Gastroesophageal sphincter (tissue), 4 donors: ENCODE measurements around the gene C5orf15. TPM values are rescaled to one million over a fixed set of nuclear protein-coding genes. Genes with fewer than 3 reads are reported as not detected.

Experiments
- ATAC-seq: fragments of 150-250 bp; one replicate; pipeline ENCODE4 v1.9.1; 2016; ENCODE audit warnings: mild to moderate bottlenecking, moderate library complexity
- H3K27ac ChIP-seq, 4 donors: fragments of 200-600 bp; sonication (generic) in 3 of 4; 1 replicate in 3 of 4; 2 replicates in 1 of 4; pipeline ENCODE4 v1.5.1; 2016 to 2019
- H3K27me3 ChIP-seq: fragments of 200-600 bp; sonication (generic); one replicate; pipeline ENCODE4 v1.5.1; 2019
- H3K36me3 ChIP-seq, 2 donors: fragments of 200-600 bp; sonication (generic); one replicate each; pipeline ENCODE4 v1.5.1; 2019; ENCODE audit warnings: control low read depth in 1 of 2
- H3K4me1 ChIP-seq, 3 donors: fragments of 200-600 bp; sonication (generic); 1 replicate in 2 of 3; 2 replicates in 1 of 3; pipeline ENCODE4 v1.5.1; 2016 to 2019; ENCODE audit warnings: control low read depth in 2 of 3
- H3K4me3 ChIP-seq, 2 donors: fragments of 200-600 bp; sonication (generic); one replicate each; pipeline ENCODE4 v1.5.1; 2019; ENCODE audit warnings: mild to moderate bottlenecking in 1 of 2, moderate library complexity in 1 of 2
- H3K9me3 ChIP-seq, 3 donors: fragments of 200-600 bp; sonication (generic); one replicate each; pipeline ENCODE4 v1.5.1; 2017 to 2019; ENCODE audit warnings: control low read depth in 2 of 3
- CTCF ChIP-seq, 4 experiments: fragments of 200-600 bp in 2 of 4; fragments of 450-650 bp in 2 of 4; sonication (generic) in 1 of 4; IDR thresholded peaks; one replicate each; pipeline ENCODE4 v1.5.1; 2017 to 2019; ENCODE audit warnings: antibody characterized with exemption in 4 of 4, mild to moderate bottlenecking in 2 of 4, moderate library complexity in 2 of 4
- EP300 ChIP-seq: sonication (generic); formaldehyde crosslinking; IDR thresholded peaks from one replicate; pipeline ENCODE4 v1.6.1; 2017; ENCODE audit warnings: antibody characterized with exemption, mild to moderate bottlenecking
- POLR2A ChIP-seq, 2 donors: fragments of 450-650 bp; IDR thresholded peaks; one replicate each; pipeline ENCODE4 v1.6.1; 2017; ENCODE audit warnings: antibody characterized with exemption in 2 of 2, mild to moderate bottlenecking in 2 of 2, moderate library complexity in 1 of 2
- POLR2AphosphoS5 ChIP-seq: sonication (generic); formaldehyde crosslinking; IDR thresholded peaks from one replicate; pipeline ENCODE4 v1.6.1; 2017; ENCODE audit warnings: antibody characterized with exemption
- WGBS, 2 donors: methylation state at CpG; one replicate each; pipeline ENCODE4 v1.1.5; 2018; ENCODE audit warnings: low coverage in 1 of 2; 5-methylcytosine and 5-hydroxymethylcytosine counted together
- total RNA-seq, 4 donors: library from RNA; depleted of rRNA; stranded (reverse); fragments of >200 nt; gene quantifications; one replicate each; pipeline ENCODE4 v1.1.0, GENCODE V29; 2016

Gene C5orf15
- total RNA-seq, 4 donors from 2014 or later: 22.2 to 38.0 (median 23.2) TPM

DNA sequence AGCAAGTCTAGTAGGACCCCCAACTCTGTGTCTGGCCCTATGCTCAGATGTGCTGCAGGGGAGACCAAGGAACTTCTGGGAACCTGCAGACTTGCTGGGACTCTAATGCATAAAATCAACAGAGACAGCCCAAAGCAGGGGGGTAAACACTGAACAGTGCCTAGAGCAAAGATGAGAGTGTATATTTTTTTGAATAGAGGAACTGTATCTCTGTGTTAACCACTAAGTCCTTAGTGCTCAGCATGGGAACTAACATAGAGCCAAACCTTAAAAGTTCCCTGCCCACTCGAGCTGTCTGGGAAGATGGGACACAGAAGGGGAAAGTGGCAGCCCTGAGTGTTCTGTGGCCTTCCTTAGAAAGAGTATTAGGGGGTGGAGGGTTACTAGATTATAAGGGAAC is 51.9 kb downstream of the C5orf15 start:
- no peak overlapping the region for H3K27ac ChIP-seq
- 43 to 86% methylated on average over 1 of the region's 1 CpG for WGBS, 2 donors
- peaks cover 0 to 6% (median 0%) of the 10 kb centered on the region in 3 donors for H3K4me1 ChIP-seq
- ATAC-seq: no peak
- no peak for TF ChIP-seq CTCF (IDR thresholded peaks at IDR 0.05)
- no peaks in the 10 kb centered on the region for H3K36me3 ChIP-seq
- no peak overlapping the region for H3K4me3 ChIP-seq
- no peaks in the 10 kb centered on the region for H3K9me3 ChIP-seq
- H3K27me3 ChIP-seq: peaks cover 14% of the 10 kb centered on the region

- WGBS, 2 donors: no CpG with 5 or more reads among the region's 3 CpGs
- ATAC-seq: no peak
Measured at GRCh38 chr5:133914434-133914833, 54.0 kb downstream of the C5orf15 start.

DNA sequence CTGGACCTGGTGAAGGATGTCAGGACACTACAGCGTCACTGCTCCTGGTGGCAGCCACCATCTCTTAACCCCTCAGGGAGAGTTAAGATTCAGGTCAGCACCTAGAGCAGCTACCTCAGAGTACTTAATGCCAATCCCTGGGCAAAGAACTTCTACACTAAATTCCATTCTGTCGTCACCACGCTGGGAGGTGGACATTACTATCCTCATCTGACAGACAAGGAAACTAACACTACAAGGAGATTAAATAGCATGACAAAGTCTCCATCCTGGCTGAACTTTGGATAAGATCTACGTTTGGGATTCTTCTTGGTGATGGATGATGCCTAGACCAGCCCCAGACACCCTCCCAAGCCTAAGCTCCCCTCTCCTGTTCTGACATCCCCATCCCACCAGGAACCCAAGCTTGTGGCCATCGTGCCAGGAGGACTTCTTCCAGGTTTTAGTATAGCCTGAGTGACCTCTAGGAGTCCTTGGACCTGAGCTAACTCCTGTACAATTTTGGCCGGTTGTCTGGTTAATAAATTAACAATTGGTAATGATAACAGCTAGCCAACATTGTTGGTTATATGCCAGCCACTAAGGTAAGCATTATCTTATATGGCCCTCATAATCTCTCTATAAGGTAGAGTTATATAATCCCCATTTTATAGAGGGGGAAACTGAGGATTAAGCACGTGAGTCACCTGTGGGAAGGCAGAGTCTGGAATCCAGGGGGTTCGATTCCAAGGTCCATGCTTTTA is 54.8 kb downstream of the C5orf15 start:
- ATAC-seq: no peak
- H3K36me3 ChIP-seq: no peaks in the 10 kb centered on the region
- WGBS, 2 donors: 80 to 81% methylated on average over 3 to 8 of the region's 8 CpGs
- no peaks in the 10 kb centered on the region for H3K27me3 ChIP-seq
- no peaks in the 10 kb centered on the region for H3K9me3 ChIP-seq
- TF ChIP-seq CTCF (IDR thresholded peaks at IDR 0.05): no peak
- H3K27ac ChIP-seq: no peak overlapping the region
- no peak overlapping the region for H3K4me3 ChIP-seq
- H3K4me1 ChIP-seq: peaks cover 0 to 6% (median 0%) of the 10 kb centered on the region in 3 donors

More at GRCh38 chr5:133914434-133914833, 54.0 kb downstream of the C5orf15 start:
- TF ChIP-seq CTCF (IDR thresholded peaks at IDR 0.05): no peak
- TF ChIP-seq EP300: no peak
- no peak for TF ChIP-seq POLR2A (IDR thresholded peaks at IDR 0.05)
- TF ChIP-seq POLR2AphosphoS5: no peak
- peaks cover 0 to 6% (median 0%) of the 10 kb centered on the region in 3 donors for H3K4me1 ChIP-seq
- H3K9me3 ChIP-seq: no peaks in the 10 kb centered on the region
- H3K27ac ChIP-seq: no peak overlapping the region
- no peak overlapping the region for H3K4me3 ChIP-seq
- peaks cover 6% of the 10 kb centered on the region for H3K27me3 ChIP-seq
- no peaks in the 10 kb centered on the region for H3K36me3 ChIP-seq

DNA sequence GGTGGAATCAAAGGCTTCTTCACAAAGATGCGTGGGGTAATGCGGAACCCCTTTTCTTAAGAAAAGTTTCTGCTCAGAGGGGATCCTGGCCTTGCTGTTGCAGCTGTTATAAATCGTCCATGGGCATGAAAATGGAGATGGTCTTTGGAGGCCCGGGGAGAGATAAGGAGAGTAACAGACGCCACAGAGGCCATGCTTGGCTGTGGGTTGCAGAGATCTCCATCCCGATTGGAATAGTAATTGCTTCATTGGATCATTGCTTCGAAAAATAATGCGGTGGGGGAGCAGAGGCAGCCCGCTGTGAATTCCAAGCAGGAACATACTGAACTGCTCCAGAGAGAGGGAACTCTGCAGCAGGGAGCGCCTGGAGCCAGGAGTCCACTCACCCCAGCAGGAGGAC is 55.5 kb downstream of the C5orf15 start:
- H3K4me3 ChIP-seq: no peak overlapping the region
- no peaks in the 10 kb centered on the region for H3K27me3 ChIP-seq
- TF ChIP-seq POLR2A (IDR thresholded peaks at IDR 0.05) (no peak), CTCF (IDR thresholded peaks at IDR 0.05) (no peak), POLR2AphosphoS5 (no peak), EP300 (no peak)
- 91 to 92% methylated on average over 7 to 9 of the region's 10 CpGs for WGBS, 2 donors
- H3K27ac ChIP-seq: no peak overlapping the region
- ATAC-seq: no peak
- H3K36me3 ChIP-seq: no peaks in the 10 kb centered on the region
- peaks cover 0 to 6% (median 0%) of the 10 kb centered on the region in 3 donors for H3K4me1 ChIP-seq
- H3K9me3 ChIP-seq: no peaks in the 10 kb centered on the region

DNA sequence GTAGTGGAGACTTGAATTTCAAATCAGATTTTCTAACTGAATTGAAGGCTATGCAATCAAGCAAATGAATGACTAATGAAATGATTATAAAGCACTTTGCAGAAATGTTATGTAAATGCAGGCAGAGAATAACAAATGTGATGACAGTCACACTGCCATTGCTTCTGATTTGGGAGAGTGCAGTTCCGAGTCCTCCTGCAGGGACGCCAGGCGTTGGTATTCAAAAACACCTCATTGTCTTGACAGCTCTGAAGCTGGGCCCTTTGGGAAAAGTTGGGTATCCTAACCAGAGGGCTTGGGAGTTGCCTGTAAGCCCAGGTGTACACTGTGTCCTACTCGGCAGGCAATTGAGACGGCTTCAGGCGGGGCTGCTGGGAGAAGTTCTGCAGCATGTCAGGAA is 57.9 kb downstream of the C5orf15 start:
- Histone ChIP-seq H3K27me3 (no peaks in the 10 kb centered on the region), H3K9me3 (no peaks in the 10 kb centered on the region), H3K36me3 (no peaks in the 10 kb centered on the region), H3K4me1 (peaks cover 0 to 3% (median 0%) of the 10 kb centered on the region in 3 donors), H3K27ac (no peak overlapping the region), H3K4me3 (no peak overlapping the region)
- ATAC-seq: no peak
- WGBS, 2 donors: 58 to 72% methylated on average over 3 of the region's 6 CpGs
- no peak for TF ChIP-seq CTCF (IDR thresholded peaks at IDR 0.05)
- TF ChIP-seq POLR2AphosphoS5: no peak
- TF ChIP-seq POLR2A (IDR thresholded peaks at IDR 0.05): no peak
- no peak for TF ChIP-seq EP300
